ENCODE results near the gene METTL16. TPM values are rescaled to one million over a fixed set of nuclear protein-coding genes. Genes with fewer than 3 reads are reported as not detected.

The METTL16 gene
- polyA plus RNA-seq, 3 donors from 2014 or later = 7.9 to 23.8 (median 11.8) TPM

DNA sequence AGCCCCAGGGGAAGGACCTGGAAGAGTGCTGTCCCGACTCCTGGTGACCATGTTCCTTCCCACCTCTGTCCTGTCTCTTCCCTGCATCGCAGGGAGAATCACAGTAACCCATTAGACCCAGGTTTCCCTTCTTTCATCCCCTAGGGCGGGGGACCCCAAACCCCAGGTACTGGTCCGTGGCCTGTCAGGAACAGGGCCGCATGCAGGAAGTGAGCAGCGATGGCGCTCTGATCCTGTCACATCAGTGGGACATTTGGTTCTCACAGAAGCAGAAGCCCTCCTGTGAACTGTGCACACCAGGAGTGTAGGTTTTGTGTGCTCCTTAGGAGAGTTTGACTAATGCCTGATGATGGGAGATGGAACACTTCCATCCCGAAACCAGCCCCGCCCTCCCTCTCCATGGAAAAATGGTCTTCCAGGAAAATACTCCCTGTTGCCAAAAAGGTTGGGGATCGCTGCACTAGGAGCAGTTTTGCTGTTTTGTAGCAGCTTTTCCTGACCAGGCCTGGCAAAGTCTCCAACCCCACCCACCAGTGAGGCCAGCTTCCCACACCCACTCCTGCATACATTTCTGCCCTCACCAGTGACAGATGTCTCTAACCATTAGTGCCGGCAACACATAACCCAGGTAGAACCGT lies 121.4 kb downstream of the METTL16 start:
- H3K27me3 Mint-ChIP-seq (ENCODE audit: low read depth in 3 of 3) = peaks cover 20 to 29% (median 27%) of the 10 kb centered on the region in 3 donors
- no peak for DNase-seq
- H3K9me3 Mint-ChIP-seq = no peaks in the 10 kb centered on the region
- H3K36me3 Mint-ChIP-seq = peaks cover 0 to 7% (median 4%) of the 10 kb centered on the region in 3 donors
- H3K27ac Mint-ChIP-seq = peak overlapping the region; percentile 81 to 99 (median 83)
- peaks cover 14 to 23% of the 10 kb centered on the region in 2 donors for H3K4me1 Mint-ChIP-seq
- H3K4me3 Mint-ChIP-seq = no peak overlapping the region

DNA sequence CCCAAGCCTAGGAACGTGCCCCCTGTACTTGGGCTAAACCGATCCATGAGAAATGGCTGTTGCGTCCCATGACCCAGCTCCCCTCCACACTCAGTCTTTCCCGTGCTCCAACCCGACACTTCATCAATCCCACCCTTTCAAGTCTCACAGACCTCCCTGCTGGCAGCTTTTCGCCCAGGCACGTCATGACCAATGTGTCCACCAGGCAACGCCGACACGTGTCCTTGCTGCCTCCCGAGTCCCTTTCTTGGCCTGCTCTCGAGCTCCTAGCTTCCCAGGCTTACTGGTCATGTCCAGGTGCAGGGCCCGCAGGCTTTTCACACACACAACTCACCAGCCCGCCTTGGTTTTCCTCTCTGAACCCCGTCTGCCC lies 123.0 kb downstream of the METTL16 start:
- H3K36me3 Mint-ChIP-seq = peaks cover 0 to 7% (median 4%) of the 10 kb centered on the region in 3 donors
- peaks cover 12 to 23% (median 17%) of the 10 kb centered on the region in 3 donors for H3K27me3 Mint-ChIP-seq (ENCODE audit: low read depth in 3 of 3)
- H3K9me3 Mint-ChIP-seq = no peaks in the 10 kb centered on the region
- DNase-seq = no peak
- H3K27ac Mint-ChIP-seq = peak overlapping the region in 2 of 6 donors; percentile 50 to 78
- H3K4me3 Mint-ChIP-seq = no peak overlapping the region
- H3K4me1 Mint-ChIP-seq = peaks cover 14 to 18% of the 10 kb centered on the region in 2 donors

DNA sequence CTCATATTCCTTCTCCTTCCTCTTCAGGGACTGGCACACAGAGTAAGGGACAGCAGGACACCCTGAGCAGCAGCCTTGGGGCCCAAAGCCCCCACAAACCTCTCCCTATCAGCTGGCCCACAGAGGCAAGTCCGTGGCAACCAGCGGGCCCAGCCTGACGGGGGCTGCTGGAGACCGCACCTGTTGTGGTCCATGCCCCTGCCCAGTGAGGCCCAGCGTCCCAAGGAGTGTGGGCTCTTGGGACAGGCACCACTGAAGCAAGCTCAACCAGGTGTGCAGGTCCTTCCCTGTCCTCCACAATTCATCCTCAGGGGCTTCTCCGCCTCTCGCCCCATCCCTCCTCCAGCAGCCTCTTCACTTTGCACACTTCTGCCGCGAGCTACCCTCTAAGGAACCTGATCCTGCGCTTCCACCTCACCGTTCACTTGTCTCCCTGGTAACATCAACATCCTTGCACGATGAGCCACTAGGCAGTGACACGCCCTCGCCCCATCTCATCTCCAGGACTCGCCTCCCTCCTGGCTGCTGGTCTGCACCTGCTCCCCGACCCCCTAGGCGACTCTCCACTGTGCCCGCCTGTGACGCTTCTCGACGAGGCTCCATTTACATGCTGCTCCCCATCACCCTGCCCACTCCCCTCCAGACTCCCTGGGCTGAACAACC lies 123.5 kb downstream of the METTL16 start:
- no peak overlapping the region for H3K4me3 Mint-ChIP-seq
- DNase-seq = no peak
- peaks cover 14 to 18% of the 10 kb centered on the region in 2 donors for H3K4me1 Mint-ChIP-seq
- H3K27ac Mint-ChIP-seq = peak overlapping the region in 2 of 6 donors; percentile 41 to 78
- H3K27me3 Mint-ChIP-seq (ENCODE audit: low read depth in 3 of 3) = peaks cover 9 to 19% (median 14%) of the 10 kb centered on the region in 3 donors
- peaks cover 0 to 7% (median 4%) of the 10 kb centered on the region in 3 donors for H3K36me3 Mint-ChIP-seq
- no peaks in the 10 kb centered on the region for H3K9me3 Mint-ChIP-seq

DNA sequence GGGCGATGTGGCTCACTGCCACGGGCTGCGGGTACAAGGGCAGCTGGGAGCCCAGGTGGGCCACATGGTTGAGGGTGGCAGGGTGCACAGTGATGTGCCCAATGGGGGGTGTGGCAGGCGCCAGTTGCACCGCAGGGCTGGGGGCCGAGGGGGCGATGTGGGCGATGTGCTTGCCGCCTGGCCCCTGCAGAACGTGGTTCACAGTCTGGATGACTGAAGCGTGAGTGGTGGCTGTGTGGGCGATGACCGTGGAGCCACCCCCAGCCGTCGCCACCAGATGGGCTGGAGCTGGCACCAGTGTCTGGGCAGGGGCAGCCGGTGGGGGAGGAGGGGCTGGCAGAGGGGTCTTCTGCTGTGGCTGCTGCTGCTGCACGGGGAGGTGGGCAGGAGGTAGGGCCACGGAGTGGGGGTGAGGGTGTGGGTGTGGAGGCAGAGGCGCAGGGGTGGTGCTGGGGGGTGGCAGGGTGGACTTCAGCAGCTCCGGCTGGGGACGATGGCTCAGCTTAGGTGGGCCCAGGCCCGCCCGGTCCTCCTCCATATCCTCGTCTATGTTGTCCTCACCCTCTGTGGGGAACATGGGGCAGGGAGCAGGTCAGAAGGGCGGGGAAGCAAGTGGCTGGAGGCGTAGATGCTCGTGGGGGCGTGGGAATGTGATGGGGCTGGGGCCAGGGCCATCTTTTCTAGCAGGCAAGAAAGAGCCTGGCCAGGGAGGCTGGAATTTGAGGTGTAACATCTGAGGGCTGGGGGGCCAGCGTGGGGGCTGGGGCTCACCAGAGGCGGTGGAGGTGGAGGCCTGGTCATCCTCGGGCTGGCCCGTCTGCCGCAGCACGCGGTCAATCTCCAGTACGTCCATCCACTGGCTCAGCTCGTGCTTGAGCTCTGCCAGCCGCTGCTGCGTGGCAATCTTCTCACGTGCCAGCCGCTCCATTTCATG lies 124.3 kb downstream of the METTL16 start:
- H3K4me1 Mint-ChIP-seq = peaks cover 12 to 19% of the 10 kb centered on the region in 2 donors
- no peak overlapping the region for H3K27ac Mint-ChIP-seq
- no peaks in the 10 kb centered on the region for H3K9me3 Mint-ChIP-seq
- no peak for DNase-seq
- no peak overlapping the region for H3K4me3 Mint-ChIP-seq
- H3K36me3 Mint-ChIP-seq = peaks cover 0 to 7% (median 4%) of the 10 kb centered on the region in 3 donors
- peaks cover 5 to 17% (median 10%) of the 10 kb centered on the region in 3 donors for H3K27me3 Mint-ChIP-seq (ENCODE audit: low read depth in 3 of 3)

DNA sequence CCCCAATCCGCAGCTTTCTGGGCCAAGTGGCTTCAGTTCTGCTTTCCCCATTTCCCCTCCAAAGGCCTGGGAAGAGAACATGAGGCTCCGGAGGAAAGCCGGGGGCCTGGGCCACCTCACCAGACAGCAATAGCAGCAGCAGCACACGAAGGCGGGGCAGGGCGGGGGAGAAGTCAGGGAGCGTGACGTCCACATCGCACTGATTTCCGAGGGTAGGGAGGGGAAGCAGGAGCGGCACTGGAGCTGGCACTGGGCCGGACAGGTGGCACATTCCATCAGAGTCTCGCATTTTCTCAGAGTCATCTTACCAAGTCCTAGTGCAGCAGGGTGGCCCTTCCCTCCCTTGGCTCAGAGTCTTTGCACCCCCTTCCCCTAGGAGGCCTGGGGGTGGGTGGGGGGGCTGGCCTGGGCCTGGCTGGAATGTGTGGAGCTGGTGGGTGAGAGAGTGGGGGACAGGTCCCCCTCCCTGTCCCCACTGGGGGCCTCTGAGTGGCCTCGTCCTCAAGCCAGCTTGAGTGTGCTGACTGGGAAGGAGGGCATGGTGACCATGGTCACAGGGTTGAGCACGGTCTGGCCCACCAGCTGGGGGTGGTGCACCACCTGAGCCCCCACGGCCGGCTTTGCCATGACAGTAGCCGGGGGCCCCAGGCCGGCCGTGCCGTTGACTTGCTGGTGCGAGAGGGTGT lies 125.1 kb downstream of the METTL16 start:
- no peak overlapping the region for H3K27ac Mint-ChIP-seq
- peaks cover 4 to 11% of the 10 kb centered on the region in 2 donors for H3K4me1 Mint-ChIP-seq
- H3K9me3 Mint-ChIP-seq = no peaks in the 10 kb centered on the region
- peaks cover 2 to 9% (median 4%) of the 10 kb centered on the region in 3 donors for H3K27me3 Mint-ChIP-seq (ENCODE audit: low read depth in 3 of 3)
- H3K36me3 Mint-ChIP-seq = peaks cover 0 to 6% (median 4%) of the 10 kb centered on the region in 3 donors
- no peak overlapping the region for H3K4me3 Mint-ChIP-seq
- DNase-seq = no peak

DNA sequence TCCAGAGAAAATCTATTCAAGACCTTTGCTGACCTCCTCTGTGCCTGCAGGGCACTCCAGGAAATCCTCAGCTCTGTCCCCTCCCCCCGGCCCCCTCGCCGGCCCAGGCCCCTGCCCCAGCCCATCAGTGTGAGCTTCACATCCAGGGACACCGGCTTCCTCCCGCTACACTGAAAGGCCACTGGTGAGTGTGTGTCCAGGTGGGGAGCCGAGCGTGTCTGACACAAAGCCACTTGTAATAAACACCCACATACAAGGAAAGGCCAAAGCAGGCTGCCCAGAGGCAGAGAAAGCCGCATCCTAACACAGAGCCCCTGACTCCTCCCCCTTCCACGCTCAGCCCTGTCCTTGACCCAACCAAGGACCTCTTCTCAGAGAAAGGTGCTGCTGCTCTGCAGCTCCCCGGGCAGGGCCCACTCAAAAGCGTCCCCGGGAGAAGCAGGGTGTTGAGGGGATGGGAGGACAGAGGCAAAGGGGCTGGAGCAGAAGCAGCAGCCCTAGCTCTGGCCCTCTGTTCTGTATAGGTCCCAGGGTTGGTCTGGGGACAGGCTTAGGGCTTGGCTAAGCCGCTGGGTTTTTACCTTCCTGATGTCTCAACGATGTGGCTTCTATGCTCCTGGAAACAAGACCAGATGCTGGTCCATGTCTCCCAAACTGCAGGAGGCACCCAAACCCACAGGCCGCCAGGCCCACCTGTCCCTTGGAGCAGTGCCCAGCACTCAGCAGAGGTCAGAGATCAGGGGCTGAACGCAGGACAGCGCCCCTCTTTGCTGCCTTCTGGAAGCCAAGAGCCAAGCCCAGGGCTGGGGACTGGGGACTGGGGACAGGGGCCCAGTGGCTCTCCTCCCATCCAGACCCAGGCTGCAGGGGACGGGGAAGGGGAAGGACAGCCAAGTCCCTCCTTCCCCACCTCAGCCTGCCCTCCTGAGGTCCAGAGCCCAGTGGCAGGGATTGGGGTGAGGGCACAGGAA lies 126.2 kb downstream of the METTL16 start:
- H3K9me3 Mint-ChIP-seq = no peaks in the 10 kb centered on the region
- no peak overlapping the region for H3K4me3 Mint-ChIP-seq
- no peak for DNase-seq
- H3K27me3 Mint-ChIP-seq (ENCODE audit: low read depth in 3 of 3) = peaks cover 2 to 6% (median 4%) of the 10 kb centered on the region in 3 donors
- no peak overlapping the region for H3K27ac Mint-ChIP-seq
- peaks cover 0 to 4% (median 4%) of the 10 kb centered on the region in 3 donors for H3K36me3 Mint-ChIP-seq
- H3K4me1 Mint-ChIP-seq = peaks cover 0 to 8% of the 10 kb centered on the region in 2 donors

DNA sequence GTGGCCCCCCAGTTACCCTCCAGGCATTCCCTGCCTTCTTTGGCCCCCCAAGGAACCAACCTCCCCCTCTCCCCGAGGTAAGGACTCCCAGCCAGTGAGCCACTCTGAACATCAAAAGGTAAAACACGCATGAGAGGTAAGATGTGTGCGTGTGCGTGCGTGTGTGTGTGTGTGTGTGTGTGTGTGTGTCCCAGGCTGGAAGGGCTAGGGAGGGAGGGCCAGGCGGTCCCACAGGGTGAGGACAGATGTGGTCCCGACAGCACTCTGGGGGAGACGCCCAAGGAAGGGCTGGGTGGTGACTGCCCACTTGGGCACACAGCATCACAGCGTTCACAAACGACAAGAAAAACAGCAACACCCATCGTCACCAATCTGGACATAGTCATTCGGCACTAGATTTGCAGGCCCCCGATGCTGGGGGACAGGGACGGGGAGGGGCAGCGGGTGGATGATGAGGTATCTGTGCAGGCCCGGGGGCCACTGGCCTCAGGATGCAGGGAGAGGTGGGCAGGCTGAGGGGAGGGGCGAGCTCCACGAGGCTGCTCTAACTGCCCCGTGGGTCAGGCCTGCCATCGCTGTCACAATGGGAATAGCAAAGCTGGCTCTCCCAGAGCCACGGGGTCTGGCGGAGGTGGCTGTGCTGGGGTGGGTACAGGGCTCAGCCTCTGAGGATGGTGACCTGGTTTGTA lies 127.1 kb downstream of the METTL16 start:
- Mint-ChIP-seq H3K27me3 (ENCODE audit: low read depth in 3 of 3) (peaks cover 2 to 4% (median 2%) of the 10 kb centered on the region in 3 donors), H3K4me1 (peaks cover 0 to 5% of the 10 kb centered on the region in 2 donors), H3K4me3 (no peak overlapping the region), H3K36me3 (peaks cover 0 to 4% (median 4%) of the 10 kb centered on the region in 3 donors), H3K27ac (peak overlapping the region in 1 of 6 donors; percentile 22), H3K9me3 (no peaks in the 10 kb centered on the region)
- DNase-seq = no peak

DNA sequence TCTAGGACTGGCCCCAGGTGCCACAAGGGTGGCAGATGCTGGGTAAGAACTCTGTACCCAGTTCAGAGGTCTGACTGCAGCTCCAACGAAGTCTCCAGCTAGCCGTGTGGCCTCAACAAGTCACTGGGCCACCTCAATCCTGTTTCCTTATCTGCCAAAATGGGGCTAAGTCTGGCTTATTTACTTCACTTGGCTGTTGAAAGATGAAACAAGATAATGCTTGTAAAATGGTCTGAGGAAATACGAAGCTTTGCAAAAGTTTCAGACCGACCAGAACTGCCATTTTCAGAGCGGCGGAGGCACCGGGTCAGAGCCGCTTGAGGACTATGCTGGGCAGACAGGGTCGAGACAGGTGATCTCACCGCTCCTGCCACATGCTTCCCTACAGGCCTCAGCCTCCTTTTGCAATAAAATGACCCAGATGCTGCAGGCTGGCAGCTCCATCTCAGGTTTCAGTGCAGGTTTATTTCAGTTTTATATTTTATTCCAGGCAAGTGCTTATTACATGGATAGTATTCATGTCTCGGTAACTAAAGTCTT lies 128.0 kb downstream of the METTL16 start:
- Mint-ChIP-seq H3K36me3 (peaks cover 0 to 4% (median 4%) of the 10 kb centered on the region in 3 donors), H3K4me1 (peaks cover 0 to 2% of the 10 kb centered on the region in 2 donors), H3K9me3 (no peaks in the 10 kb centered on the region), H3K27ac (peak overlapping the region in 2 of 6 donors; percentile 45 to 65), H3K27me3 (ENCODE audit: low read depth in 3 of 3) (peaks cover 1 to 4% (median 2%) of the 10 kb centered on the region in 3 donors), H3K4me3 (no peak overlapping the region)
- DNase-seq = no peak

DNA sequence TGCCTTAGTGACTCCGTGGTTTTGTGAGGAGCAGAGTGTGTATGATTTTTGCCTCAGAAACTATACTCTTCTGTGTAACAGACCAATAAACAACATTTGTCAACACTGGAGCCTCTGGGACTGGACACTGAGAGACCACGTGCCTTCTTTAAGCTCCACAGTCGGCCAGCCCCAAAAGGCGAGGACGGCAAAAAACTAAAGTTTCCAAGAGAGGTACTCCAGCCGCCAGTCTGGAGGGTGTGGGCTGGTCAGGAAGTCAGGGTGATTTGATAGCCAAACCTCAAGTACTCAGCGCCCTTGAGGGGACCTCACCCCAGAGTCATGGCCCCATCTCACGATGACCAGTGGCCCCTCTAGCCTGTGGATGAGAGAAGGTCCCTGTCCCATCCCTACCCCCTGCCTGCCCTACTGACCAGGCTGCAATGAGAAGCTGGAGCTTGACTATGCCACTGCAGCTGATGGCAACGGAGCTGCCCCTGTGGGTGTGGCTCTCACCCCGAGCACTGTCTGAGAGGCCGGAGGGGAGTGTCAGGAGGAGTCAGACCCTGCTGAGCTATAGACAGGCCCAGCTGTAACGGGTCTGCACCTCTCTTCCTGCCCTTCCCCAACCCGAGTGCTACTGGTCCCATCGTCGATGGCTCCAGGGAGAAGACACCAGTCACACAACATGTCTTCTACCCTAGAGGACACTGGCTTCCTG lies 130.6 kb downstream of the METTL16 start:
- H3K9me3 Mint-ChIP-seq = no peaks in the 10 kb centered on the region
- H3K27ac Mint-ChIP-seq = peak overlapping the region in 1 of 6 donors; percentile 51
- peaks cover 0 to 2% of the 10 kb centered on the region in 2 donors for H3K4me1 Mint-ChIP-seq
- H3K36me3 Mint-ChIP-seq = no peaks in the 10 kb centered on the region
- no peak for DNase-seq
- H3K27me3 Mint-ChIP-seq (ENCODE audit: low read depth in 3 of 3) = no peaks in the 10 kb centered on the region
- H3K4me3 Mint-ChIP-seq = no peak overlapping the region

DNA sequence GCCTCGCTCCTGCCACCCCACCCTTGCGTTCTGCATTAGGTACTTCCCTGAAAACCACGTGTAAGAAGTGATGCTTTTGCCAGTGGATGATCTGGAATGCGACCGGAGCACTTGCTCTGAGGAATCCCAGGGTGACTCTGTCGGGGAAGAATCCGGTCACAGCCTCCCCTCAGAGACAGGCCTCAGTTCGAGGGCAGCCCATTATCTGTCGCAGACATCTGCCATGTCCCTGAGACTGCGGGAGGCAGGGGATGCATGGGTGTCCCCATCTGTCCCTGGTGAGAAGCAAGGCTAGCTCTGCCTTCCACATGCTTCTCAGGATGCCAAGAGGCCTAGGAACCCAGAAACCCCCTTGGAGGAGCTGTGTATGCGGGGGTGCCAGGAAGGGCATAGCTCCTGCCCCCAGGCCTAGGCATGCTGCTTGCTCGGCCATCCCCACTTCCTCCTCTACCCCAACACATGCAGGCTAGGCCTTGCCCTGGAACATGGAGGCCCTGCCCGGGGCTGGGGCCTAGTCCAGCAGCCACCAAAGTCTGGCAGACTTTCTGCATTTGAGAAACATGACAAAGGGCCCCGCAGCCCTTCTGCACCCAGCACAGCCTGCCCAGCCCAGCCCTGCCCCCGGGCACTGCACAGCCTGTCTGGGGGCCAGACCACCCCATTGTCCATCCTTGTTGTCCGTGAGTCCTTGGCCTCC lies 131.3 kb downstream of the METTL16 start:
- no peak for DNase-seq
- Mint-ChIP-seq H3K4me3 (no peak overlapping the region), H3K4me1 (peaks cover 0 to 2% of the 10 kb centered on the region in 2 donors), H3K27me3 (ENCODE audit: low read depth in 3 of 3) (no peaks in the 10 kb centered on the region), H3K27ac (peak overlapping the region in 1 of 6 donors; percentile 51), H3K9me3 (no peaks in the 10 kb centered on the region), H3K36me3 (no peaks in the 10 kb centered on the region)

Data from immature natural killer cell (primary cell).